SK-N-SH (cell line): ENCODE data around the gene RIPK4. TPM values are rescaled to one million over a fixed set of nuclear protein-coding genes. Genes with fewer than 3 reads are reported as not detected.

Experiments
- CTCF ChIA-PET: fragments of 300-600, 350-600 bp; formaldehyde crosslinking; extraction: SDS; loops from one replicate; lab custom pipeline; 2021; lab: Yijun Ruan, JAX
- POLR2A ChIA-PET: fragments of 350-600 bp; sonication (Branson Sonifier 250); formaldehyde crosslinking; extraction: SDS; loops from one replicate; lab custom pipeline; 2020; ENCODE audit warnings: antibody characterized with exemption, inconsistent platforms; lab: Yijun Ruan, JAX
- DNase-seq: peaks from one replicate; pipeline ENCODE4 v3.0.0; 2012
- H2AFZ ChIP-seq: fragments of 200-600 bp; sonication (generic); 2 replicates; pipeline ENCODE4 v1.8.1; 2016; ENCODE audit warnings: antibody characterized with exemption, mild to moderate bottlenecking, low read depth
- H3F3A ChIP-seq: fragments of 200-600 bp; sonication (generic); replicated peaks from 2 replicates; pipeline ENCODE3; 2016; ENCODE audit warnings: antibody characterized with exemption, mild to moderate bottlenecking; ENCODE audit not compliant: insufficient read depth
- H3K27ac ChIP-seq, 2 experiments: fragments of 200-500 bp in 1 of 2; fragments of 200-600 bp in 1 of 2; sonication (Bioruptor generic) in 1 of 2; sonication (generic), shearing (Covaris generic) in 1 of 2; 2 replicates each; pipeline versions ENCODE4 v1.5.1 to v1.6.1; 2014 to 2016; ENCODE audit warnings: low read depth in 2 of 2, inconsistent platforms in 1 of 2, low read length in 1 of 2, mild to moderate bottlenecking in 1 of 2, mixed read lengths in 1 of 2
- H3K27me3 ChIP-seq: fragments of 200-600 bp; sonication (generic), shearing (Covaris generic); 2 replicates; pipeline ENCODE4 v1.6.1; 2016; ENCODE audit warnings: mixed run types; ENCODE audit not compliant: insufficient read depth
- H3K36me3 ChIP-seq, 2 experiments: fragments of 200-500 bp in 1 of 2; fragments of 200-600 bp in 1 of 2; sonication (Bioruptor generic) in 1 of 2; sonication (generic) in 1 of 2; replicated peaks in 1 of 2; 2 replicates each; pipeline versions ENCODE3 to v1.5.1; 2014 to 2016; ENCODE audit warnings: low read length in 1 of 2, mild to moderate bottlenecking in 1 of 2; ENCODE audit not compliant: insufficient read depth in 2 of 2, control insufficient read depth in 1 of 2
- H3K4me1 ChIP-seq, 2 experiments: fragments of 200-500 bp in 1 of 2; fragments of 200-600 bp in 1 of 2; sonication (Bioruptor generic) in 1 of 2; sonication (generic), shearing (Covaris generic) in 1 of 2; 2 replicates each; pipeline versions ENCODE4 v1.5.1 to v1.6.1; 2014 to 2016; ENCODE audit warnings: low read depth in 1 of 2, low read length in 1 of 2, mixed run types in 1 of 2; ENCODE audit not compliant: insufficient read depth in 2 of 2, control insufficient read depth in 1 of 2
- H3K4me2 ChIP-seq: fragments of 200-600 bp; sonication (generic), shearing (Covaris generic); 2 replicates; pipeline ENCODE4 v1.6.1; 2017; ENCODE audit warnings: mixed run types
- H3K4me3 ChIP-seq, 2 experiments: fragments of 200-500 bp in 1 of 2; fragments of 200-600 bp in 1 of 2; sonication (Bioruptor generic) in 1 of 2; sonication (generic), shearing (Covaris generic) in 1 of 2; 2 replicates each; pipeline versions ENCODE4 v1.5.1 to v1.8.1; 2014 to 2016; ENCODE audit warnings: low read depth in 2 of 2, inconsistent platforms in 1 of 2, low read length in 1 of 2, mild to moderate bottlenecking in 1 of 2, mixed read lengths in 1 of 2, moderate library complexity in 1 of 2
- H3K79me2 ChIP-seq: fragments of 200-600 bp; sonication (generic); 2 replicates; pipeline ENCODE4 v1.8.1; 2017; ENCODE audit warnings: mild to moderate bottlenecking; ENCODE audit not compliant: insufficient read depth
- H3K9ac ChIP-seq: fragments of 200-600 bp; sonication (generic); 2 replicates; pipeline ENCODE4 v1.6.1; 2017; ENCODE audit warnings: mixed run types
- H3K9me2 ChIP-seq: fragments of 200-600 bp; sonication (generic); 2 replicates; pipeline ENCODE4 v1.6.1; 2017; ENCODE audit warnings: mixed run types
- H3K9me3 ChIP-seq: fragments of 200-600 bp; sonication (generic); 2 replicates; pipeline ENCODE4 v1.6.1; 2017; ENCODE audit warnings: mixed run types, mild to moderate bottlenecking, moderate library complexity
- H4K20me1 ChIP-seq: fragments of 200-600 bp; sonication (generic); 2 replicates; pipeline ENCODE4 v1.6.1; 2017; ENCODE audit warnings: mild to moderate bottlenecking, mixed run types; ENCODE audit not compliant: insufficient read depth
- JUND ChIP-seq: IDR thresholded peaks from 2 replicates; pipeline ENCODE4 v1.4.0; 2012
- MEF2A ChIP-seq: IDR thresholded peaks from 2 replicates; pipeline ENCODE4 v1.4.0; 2012; ENCODE audit warnings: low read depth, borderline replicate concordance
- MXI1 ChIP-seq: IDR thresholded peaks from 2 replicates; pipeline ENCODE4 v1.6.1; 2012; ENCODE audit warnings: mild to moderate bottlenecking, low read depth, low read length, improper control_type of control experiment
- POLR2AphosphoS5 ChIP-seq: IDR thresholded peaks from 2 replicates; pipeline ENCODE4 v1.6.1; 2012; ENCODE audit warnings: low read depth, low read length
- WGBS: methylation state at CpG from one replicate; pipeline ENCODE4 v1.1.6; 2017; ENCODE audit warnings: low lambda C conversion rate; 5-methylcytosine and 5-hydroxymethylcytosine counted together
- polyA plus RNA-seq, 3 experiments: library from polyadenylated mRNA; depleted of rRNA; stranded (reverse); fragments of >200 nt; gene quantifications; 2 replicates each; pipeline ENCODE4 v1.2.3, GENCODE V29; 2012
- TF ChIP-seq, protein P1 (sequence below): IDR thresholded peaks from 2 replicates; pipeline ENCODE4 v1.4.0; 2012; ENCODE audit warnings: low read depth, borderline replicate concordance
- TF ChIP-seq, protein P2 (sequence below): fragments of 150-350 bp; IDR thresholded peaks from 2 replicates; pipeline ENCODE4 v1.6.1; 2016; ENCODE audit warnings: mild to moderate bottlenecking, low read depth, low read length
- TF ChIP-seq, protein P3 (sequence below): fragments of 150-350 bp; IDR thresholded peaks from 2 replicates; pipeline ENCODE4 v1.6.1; 2017; ENCODE audit warnings: antibody characterized with exemption, low read length, low read depth, borderline replicate concordance

The RIPK4 gene
- polyA plus RNA-seq, 1 of the 3 experiments (the other 2 are of a cell fraction): 11.0 TPM

DNA sequence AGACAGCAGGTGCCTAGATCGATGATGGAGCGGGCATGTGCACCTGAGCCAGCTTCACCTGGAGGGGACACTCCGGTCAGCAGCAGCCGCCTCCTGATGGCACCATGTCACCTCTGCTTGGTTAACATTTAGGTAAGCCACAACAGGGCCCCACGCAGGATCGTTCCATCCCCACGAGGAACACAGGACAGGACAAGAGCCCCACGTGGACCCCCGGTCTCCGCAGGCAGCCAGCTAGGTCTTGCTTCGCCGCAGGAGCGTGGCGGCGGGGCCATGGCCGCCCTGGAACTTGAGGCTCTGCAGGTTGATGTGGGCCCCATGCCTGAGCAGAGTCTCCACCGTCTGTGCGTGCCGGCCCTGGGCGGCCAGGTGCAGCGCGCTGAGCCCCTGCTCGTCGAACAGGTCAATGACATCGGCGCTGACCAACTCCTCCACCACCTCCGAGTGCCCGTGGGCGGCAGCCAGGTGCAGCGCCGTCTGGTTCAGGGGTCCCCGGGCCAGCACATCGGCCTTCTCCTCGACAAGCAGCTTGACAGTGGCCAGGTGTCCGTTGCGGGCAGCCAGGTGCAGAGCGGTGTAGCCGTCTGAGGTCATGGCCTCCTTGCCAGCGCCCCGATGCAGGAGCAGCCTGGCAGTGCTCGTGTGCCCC is 26.1 kb downstream of the RIPK4 start:
- no peaks in the 10 kb centered on the region for H3F3A ChIP-seq
- POLR2A ChIA-PET: no interaction called here
- WGBS: 73% methylated on average over 3 of the region's 41 CpGs

DNA sequence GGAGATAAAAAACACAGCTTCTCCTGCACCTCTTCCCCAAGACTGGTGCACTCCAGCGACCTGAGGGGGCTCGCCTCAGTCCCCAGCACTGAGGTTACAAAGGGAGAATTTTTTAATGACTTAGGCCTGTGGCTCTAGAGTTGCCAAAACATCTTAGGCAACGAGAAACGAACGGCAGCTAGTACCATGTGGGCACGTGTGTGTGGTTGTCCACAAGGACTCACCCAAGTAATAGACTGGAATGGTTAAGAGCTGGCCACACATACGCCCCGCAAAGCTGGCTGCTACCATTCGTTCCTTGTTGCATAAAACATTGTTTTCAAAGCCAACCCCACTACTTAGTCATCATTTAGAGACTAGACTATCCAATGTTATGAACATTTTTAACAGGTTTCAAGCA is 26.9 kb downstream of the RIPK4 start:
- no peak for TF ChIP-seq POLR2AphosphoS5
- no peaks in the 10 kb centered on the region for H3K9me2 ChIP-seq
- peaks cover 0 to 23% of the 10 kb centered on the region in 2 experiments for H3K36me3 ChIP-seq
- no peaks in the 10 kb centered on the region for H3K79me2 ChIP-seq
- no peaks in the 10 kb centered on the region for H3F3A ChIP-seq
- no peak overlapping the region for H3K9ac ChIP-seq
- H3K27ac ChIP-seq: no peak overlapping the region
- POLR2A ChIA-PET: no interaction called here
- no peaks in the 10 kb centered on the region; a peak in 1 of 4 replicates for H3K4me1 ChIP-seq
- H4K20me1 ChIP-seq: no peaks in the 10 kb centered on the region
- no peak for DNase-seq
- 86% methylated on average over 9 of the region's 9 CpGs for WGBS
- H3K9me3 ChIP-seq: no peaks in the 10 kb centered on the region
- CTCF ChIA-PET: no interaction called here
- H3K4me2 ChIP-seq: no peak overlapping the region
- H3K27me3 ChIP-seq: no peaks in the 10 kb centered on the region
- no peak overlapping the region for H3K4me3 ChIP-seq
- H2AFZ ChIP-seq: no peak overlapping the region

More for the DNA sequence above, 26.1 kb downstream of the RIPK4 start:
- H3K36me3 ChIP-seq: peaks cover 0 to 23% of the 10 kb centered on the region in 2 experiments
- H3K9ac ChIP-seq: no peak overlapping the region
- no peak for DNase-seq
- no peaks in the 10 kb centered on the region; a peak in 1 of 4 replicates for H3K4me1 ChIP-seq
- H4K20me1 ChIP-seq: no peaks in the 10 kb centered on the region
- H3K9me3 ChIP-seq: no peaks in the 10 kb centered on the region
- CTCF ChIA-PET: no interaction called here
- H3K79me2 ChIP-seq: no peaks in the 10 kb centered on the region
- H3K4me3 ChIP-seq: no peak overlapping the region
- H3K27me3 ChIP-seq: no peaks in the 10 kb centered on the region
- H2AFZ ChIP-seq: no peak overlapping the region
- TF ChIP-seq, protein P1, sequence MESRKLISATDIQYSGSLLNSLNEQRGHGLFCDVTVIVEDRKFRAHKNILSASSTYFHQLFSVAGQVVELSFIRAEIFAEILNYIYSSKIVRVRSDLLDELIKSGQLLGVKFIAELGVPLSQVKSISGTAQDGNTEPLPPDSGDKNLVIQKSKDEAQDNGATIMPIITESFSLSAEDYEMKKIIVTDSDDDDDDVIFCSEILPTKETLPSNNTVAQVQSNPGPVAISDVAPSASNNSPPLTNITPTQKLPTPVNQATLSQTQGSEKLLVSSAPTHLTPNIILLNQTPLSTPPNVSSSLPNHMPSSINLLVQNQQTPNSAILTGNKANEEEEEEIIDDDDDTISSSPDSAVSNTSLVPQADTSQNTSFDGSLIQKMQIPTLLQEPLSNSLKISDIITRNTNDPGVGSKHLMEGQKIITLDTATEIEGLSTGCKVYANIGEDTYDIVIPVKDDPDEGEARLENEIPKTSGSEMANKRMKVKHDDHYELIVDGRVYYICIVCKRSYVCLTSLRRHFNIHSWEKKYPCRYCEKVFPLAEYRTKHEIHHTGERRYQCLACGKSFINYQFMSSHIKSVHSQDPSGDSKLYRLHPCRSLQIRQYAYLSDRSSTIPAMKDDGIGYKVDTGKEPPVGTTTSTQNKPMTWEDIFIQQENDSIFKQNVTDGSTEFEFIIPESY: no peak
- TF ChIP-seq, protein P2, sequence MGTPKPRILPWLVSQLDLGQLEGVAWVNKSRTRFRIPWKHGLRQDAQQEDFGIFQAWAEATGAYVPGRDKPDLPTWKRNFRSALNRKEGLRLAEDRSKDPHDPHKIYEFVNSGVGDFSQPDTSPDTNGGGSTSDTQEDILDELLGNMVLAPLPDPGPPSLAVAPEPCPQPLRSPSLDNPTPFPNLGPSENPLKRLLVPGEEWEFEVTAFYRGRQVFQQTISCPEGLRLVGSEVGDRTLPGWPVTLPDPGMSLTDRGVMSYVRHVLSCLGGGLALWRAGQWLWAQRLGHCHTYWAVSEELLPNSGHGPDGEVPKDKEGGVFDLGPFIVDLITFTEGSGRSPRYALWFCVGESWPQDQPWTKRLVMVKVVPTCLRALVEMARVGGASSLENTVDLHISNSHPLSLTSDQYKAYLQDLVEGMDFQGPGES: no peak
- TF ChIP-seq, protein P3, sequence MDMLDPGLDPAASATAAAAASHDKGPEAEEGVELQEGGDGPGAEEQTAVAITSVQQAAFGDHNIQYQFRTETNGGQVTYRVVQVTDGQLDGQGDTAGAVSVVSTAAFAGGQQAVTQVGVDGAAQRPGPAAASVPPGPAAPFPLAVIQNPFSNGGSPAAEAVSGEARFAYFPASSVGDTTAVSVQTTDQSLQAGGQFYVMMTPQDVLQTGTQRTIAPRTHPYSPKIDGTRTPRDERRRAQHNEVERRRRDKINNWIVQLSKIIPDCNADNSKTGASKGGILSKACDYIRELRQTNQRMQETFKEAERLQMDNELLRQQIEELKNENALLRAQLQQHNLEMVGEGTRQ: no peak
- TF ChIP-seq MEF2A (no peak), JUND (no peak), MXI1 (no peak)
- no peaks in the 10 kb centered on the region for H3K9me2 ChIP-seq
- no peak overlapping the region for H3K4me2 ChIP-seq
- no peak overlapping the region for H3K27ac ChIP-seq
